Stimulated activated CD4-positive, alpha-beta T cell treated with anti-CD3 and anti-CD28 coated beads, Interleukin-1b, Interleukin-23, amount 100 ng/mL, for 48 hours (primary cell): Measurements from ENCODE around the gene OR4A47.
"Not testable (repeated sequence)": the region's sequence is repeated elsewhere in the genome, so short reads cannot be mapped to it uniquely, and the experiment has no call there.

Source experiments
- DNase-seq: peaks from one replicate; pipeline ENCODE4 v3.0.0-alpha.2; 2020

Gene OR4A47, protein sequence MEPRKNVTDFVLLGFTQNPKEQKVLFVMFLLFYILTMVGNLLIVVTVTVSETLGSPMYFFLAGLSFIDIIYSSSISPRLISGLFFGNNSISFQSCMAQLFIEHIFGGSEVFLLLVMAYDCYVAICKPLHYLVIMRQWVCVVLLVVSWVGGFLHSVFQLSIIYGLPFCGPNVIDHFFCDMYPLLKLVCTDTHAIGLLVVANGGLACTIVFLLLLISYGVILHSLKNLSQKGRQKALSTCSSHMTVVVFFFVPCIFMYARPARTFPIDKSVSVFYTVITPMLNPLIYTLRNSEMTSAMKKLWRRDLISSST

DNA sequence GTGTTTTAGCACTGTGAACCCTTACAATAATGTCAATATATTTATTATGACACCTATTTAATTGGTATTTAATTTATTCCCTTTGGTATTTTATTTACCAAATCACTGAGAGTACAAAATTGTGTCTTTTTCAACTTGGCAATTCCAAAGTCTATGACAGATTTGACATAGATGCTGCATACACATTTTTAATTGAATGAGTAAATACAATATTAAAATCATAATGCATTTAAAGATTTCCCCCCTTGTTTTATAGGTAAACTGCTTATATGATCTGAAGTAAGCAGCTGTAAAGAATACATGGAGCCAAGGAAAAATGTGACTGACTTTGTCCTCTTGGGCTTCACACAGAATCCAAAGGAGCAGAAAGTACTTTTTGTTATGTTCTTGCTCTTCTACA is at the start of gene OR4A47:
Gene OR4A47 (plus strand): TSS at position 301 of the 400 bp plus-strand sequence. CDS start 0 bp downstream, at position 301.
- DNase-seq: not testable (repeated sequence)

DNA sequence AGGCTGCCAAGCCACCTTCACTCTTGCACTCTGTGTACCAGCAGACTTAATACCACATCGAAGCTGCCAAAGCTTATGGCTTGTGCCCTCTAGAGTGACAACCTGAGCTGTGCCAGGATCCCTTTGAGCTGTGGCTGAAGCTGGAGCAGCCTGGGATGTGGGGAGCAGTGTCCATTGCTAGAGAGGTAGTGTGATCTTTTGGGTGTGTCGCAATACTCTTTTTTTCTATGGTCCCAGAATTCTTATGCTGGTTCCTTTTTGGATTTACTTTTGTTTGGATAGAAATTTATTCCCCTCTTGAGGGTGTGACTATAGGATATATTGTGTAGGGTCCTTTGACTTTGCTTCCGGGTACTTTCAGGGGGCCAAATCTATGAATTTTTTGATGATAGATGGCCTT is 32.7 kb upstream of the OR4A47 start:
- not testable (repeated sequence) for DNase-seq

GRCh38 chr11:48473966-48474365 is 14.6 kb upstream of the OR4A47 start:
- not testable (repeated sequence) for DNase-seq

GRCh38 chr11:48474703-48475102 is 13.9 kb upstream of the OR4A47 start:
- not testable (repeated sequence) for DNase-seq

GRCh38 chr11:48506169-48506568 is 17.6 kb downstream of the OR4A47 start:
- not testable (repeated sequence) for DNase-seq

GRCh38 chr11:48538991-48539390 is 50.4 kb downstream of the OR4A47 start:
- no peak for DNase-seq
